NT2/D1 (cell line): Measurements from ENCODE around the gene WEE2.
"Not testable (repeated sequence)": the region's sequence is repeated elsewhere in the genome, so short reads cannot be mapped to it uniquely, and the experiment has no call there.

Source experiments
- DNase-seq: peaks from one replicate; pipeline ENCODE4 v3.0.0-alpha.2; 2011; ENCODE audit warnings: low read depth, low spot score
- H3K27me3 ChIP-seq: 2 replicates; pipeline ENCODE4 v1.6.0; 2011; ENCODE audit warnings: mild to moderate bottlenecking; ENCODE audit not compliant: insufficient read length, insufficient read depth
- H3K36me3 ChIP-seq: 2 replicates; pipeline ENCODE4 v1.6.1; 2011; ENCODE audit warnings: mild to moderate bottlenecking, low read length, mixed read lengths; ENCODE audit not compliant: insufficient read depth, insufficient read length
- H3K4me1 ChIP-seq: 2 replicates; pipeline ENCODE4 v1.5.1; 2011; ENCODE audit not compliant: insufficient read depth, insufficient read length
- H3K4me3 ChIP-seq: 2 replicates; pipeline ENCODE4 v1.5.1; 2011; ENCODE audit warnings: low read depth; ENCODE audit not compliant: insufficient read length
- H3K9ac ChIP-seq: 2 replicates; pipeline ENCODE4 v1.6.0; 2011; ENCODE audit warnings: low read depth; ENCODE audit not compliant: insufficient read length
- H3K9me3 ChIP-seq: 2 replicates; pipeline ENCODE4 v1.5.1; 2011; ENCODE audit warnings: mild to moderate bottlenecking, low read length; ENCODE audit not compliant: insufficient read depth
- SUZ12 ChIP-seq: IDR thresholded peaks from 2 replicates; pipeline ENCODE4 v1.6.1; 2011; ENCODE audit not compliant: insufficient read length, insufficient read depth; ENCODE audit errors: extremely low read depth
- YY1 ChIP-seq: IDR thresholded peaks from 2 replicates; pipeline ENCODE4 v1.6.1; 2011; ENCODE audit not compliant: insufficient read length, insufficient read depth
- ZNF274 ChIP-seq: IDR thresholded peaks from 2 replicates; pipeline ENCODE4 v1.6.1; 2011; ENCODE audit warnings: mild to moderate bottlenecking, low read depth, low read length

WEE2 gene

DNA sequence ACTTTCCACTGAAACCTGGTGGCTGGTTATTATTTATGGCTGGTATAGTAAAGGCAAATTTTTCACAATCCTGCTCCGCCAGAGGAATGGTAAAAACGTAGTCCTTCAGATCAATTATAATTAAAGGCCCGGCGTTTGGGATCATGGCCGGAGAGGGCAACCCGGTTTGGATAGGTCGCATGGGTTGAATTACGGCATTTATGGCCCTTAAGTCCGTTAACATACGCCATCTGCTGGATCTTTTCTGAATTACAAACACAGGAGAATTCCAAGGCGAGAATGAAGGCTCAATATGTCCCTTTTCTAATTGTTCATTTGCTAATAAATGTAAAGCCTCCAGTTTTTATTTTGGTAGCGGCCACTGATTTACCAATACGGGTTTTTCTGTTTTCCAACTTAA is 44.5 kb downstream of the WEE2 start:
- Histone ChIP-seq H3K4me1 (no peaks in the 10 kb centered on the region), H3K4me3 (no peak overlapping the region), H3K27me3 (no peaks in the 10 kb centered on the region), H3K9me3 (peaks cover 51% of the 10 kb centered on the region), H3K36me3 (peaks cover 87% of the 10 kb centered on the region), H3K9ac (no peak overlapping the region)
- DNase-seq: peak; percentile 39
- TF ChIP-seq ZNF274 (no peak), SUZ12 (no peak), YY1 (no peak)

DNA sequence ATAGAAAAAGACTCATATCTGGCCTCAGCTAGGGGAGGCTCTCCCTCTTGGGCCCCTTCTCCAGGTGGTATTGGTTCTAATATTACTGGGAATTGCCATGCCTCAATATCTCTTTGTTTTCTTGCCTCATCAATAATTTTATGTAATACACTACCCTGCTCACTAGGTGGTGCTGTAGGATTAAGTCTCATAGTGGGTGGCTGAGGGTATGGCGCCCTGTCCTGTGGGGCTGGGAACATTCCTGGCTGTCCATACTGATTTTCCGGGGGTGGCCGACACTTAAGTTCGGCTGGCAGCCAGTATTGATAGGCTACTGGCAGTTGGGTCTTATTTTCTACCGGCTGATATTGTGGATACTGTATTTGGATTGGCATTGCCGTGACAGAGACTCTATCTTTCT is 46.8 kb downstream of the WEE2 start:
- DNase-seq: peak; percentile 30
- H3K9ac ChIP-seq: no peak overlapping the region
- H3K36me3 ChIP-seq: peaks cover 79% of the 10 kb centered on the region
- H3K27me3 ChIP-seq: no peaks in the 10 kb centered on the region
- no peak for TF ChIP-seq YY1
- TF ChIP-seq SUZ12: no peak
- TF ChIP-seq ZNF274: no peak
- H3K4me1 ChIP-seq: no peaks in the 10 kb centered on the region
- no peak overlapping the region for H3K4me3 ChIP-seq
- peaks cover 54% of the 10 kb centered on the region for H3K9me3 ChIP-seq

DNA sequence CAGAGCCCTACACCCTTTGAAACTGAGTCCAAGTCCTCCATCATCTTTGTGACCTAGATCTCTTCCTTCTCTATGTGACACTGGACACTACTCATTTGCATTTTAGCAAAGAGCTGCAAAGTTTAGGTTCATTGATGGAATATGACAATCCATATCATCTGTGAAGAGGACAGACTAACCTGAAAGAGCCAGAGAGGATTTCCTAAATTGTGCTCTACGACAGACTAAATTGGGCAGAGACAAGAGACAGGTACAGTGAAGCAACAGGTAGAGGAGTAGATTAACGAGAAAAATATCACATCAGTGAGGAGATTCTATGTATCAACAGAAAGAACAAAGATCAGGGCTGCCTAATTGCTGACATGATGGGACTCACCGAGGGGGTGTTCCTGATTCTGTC is 55.6 kb downstream of the WEE2 start, which contains the start of gene TAS2R3:
TSS of gene TAS2R3 (plus strand) at position 301 of the 400 bp plus-strand sequence. CDS start at position 363, 62 bp downstream.
- TF ChIP-seq ZNF274: no peak
- no peak for TF ChIP-seq YY1
- no peak for TF ChIP-seq SUZ12
- H3K4me3 ChIP-seq: no peak within 1 kb of the TSS
- no peak for DNase-seq
- no peak within 1 kb of the TSS for H3K9ac ChIP-seq
- no peaks in the 10 kb centered on the region for H3K4me1 ChIP-seq
- no peaks in the 10 kb centered on the region for H3K27me3 ChIP-seq
- peaks cover 16% of the 10 kb centered on the region; the same call in 1 of the 2 replicates for H3K9me3 ChIP-seq
- H3K36me3 ChIP-seq: peaks cover 33% of the 10 kb centered on the region

DNA sequence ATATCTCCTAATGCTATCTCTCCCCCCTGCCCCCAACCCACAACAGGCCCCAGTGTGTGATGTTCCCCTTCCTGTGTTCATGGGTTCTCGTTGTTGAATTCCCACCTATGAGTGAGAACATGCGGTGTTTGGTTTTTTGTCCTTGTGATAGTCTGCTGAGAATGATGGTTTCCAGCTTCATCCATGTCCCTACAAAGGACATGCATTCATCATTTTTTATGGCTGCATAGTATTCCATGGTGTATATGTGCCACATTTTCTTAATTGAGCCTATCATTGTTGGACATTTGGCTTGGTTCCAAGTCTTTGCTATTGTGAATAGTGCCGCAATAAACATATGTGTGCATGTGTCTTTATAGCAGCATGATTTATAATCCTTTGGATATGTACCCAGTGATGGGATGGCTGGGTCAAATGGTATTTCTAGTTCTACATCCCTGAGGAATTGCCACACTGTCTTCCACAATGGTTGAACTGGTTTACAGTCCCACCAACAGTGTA is 62.0 kb downstream of the WEE2 start:
- H3K4me3 ChIP-seq, H3K36me3 ChIP-seq, H3K4me1 ChIP-seq, H3K27me3 ChIP-seq, DNase-seq, H3K9ac ChIP-seq, H3K9me3 ChIP-seq: not testable (repeated sequence)

DNA sequence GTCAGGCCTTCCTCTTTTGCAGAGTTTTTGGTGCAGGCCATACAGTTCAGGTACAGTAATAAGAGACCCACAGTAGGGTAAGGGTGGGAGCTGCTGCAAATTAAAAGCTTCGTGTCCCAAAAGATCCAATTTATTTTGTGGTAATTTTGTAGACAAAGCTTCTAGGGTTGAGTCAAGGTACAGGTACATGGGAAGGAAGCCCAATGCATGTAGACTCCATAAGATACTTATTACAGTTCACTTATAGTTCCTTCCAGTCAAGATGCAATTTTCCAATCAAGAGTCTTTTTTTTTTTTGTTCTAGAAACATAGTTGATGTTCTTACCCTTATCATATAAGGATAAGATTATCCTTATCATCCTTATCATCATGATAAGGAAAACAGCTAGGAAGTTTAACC is 68.2 kb downstream of the WEE2 start, which contains the start of gene TAS2R4:
TSS of gene TAS2R4 (plus strand) at position 301 of the 400 bp plus-strand sequence. CDS start 1,815 bp downstream, outside the sequence.
- TF ChIP-seq ZNF274: no peak
- TF ChIP-seq SUZ12: no peak
- no peak for TF ChIP-seq YY1

More for the DNA sequence above, 68.2 kb downstream of the WEE2 start, which contains the start of gene TAS2R4:
- no peaks in the 10 kb centered on the region for H3K27me3 ChIP-seq
- no peak within 1 kb of the TSS for H3K4me3 ChIP-seq
- no peak within 1 kb of the TSS for H3K9ac ChIP-seq
- no peak for DNase-seq
- peaks cover 10% of the 10 kb centered on the region for H3K36me3 ChIP-seq
- H3K9me3 ChIP-seq: peaks cover 16% of the 10 kb centered on the region; the same call in 1 of the 2 replicates
- no peaks in the 10 kb centered on the region for H3K4me1 ChIP-seq
